MG63 (cell line): ENCODE results near the gene S100A1. TPM values are rescaled to one million over a fixed set of nuclear protein-coding genes. Genes with fewer than 3 reads are reported as not detected.

Experiments used
- DNase-seq: peaks from one replicate; pipeline ENCODE4 v3.0.0-alpha.2; 2020
- H3K27me3 ChIP-seq: fragments of 250-450 bp; sonication (Bioruptor Pico); 2 replicates; pipeline ENCODE4 v1.5.1; 2020; ENCODE audit warnings: mild to moderate bottlenecking, moderate library complexity
- H3K36me3 ChIP-seq: fragments of 250-450 bp; sonication (Bioruptor Pico); 2 replicates; pipeline ENCODE4 v1.5.1; 2020; ENCODE audit warnings: mild to moderate bottlenecking, moderate library complexity
- H3K4me3 ChIP-seq: fragments of 250-450 bp; sonication (Bioruptor Pico); 2 replicates; pipeline ENCODE4 v1.5.1; 2020; ENCODE audit warnings: mild to moderate bottlenecking, moderate library complexity
- H3K9me3 ChIP-seq: fragments of 250-450 bp; sonication (Bioruptor Pico); 2 replicates; pipeline ENCODE4 v1.5.1; 2020; ENCODE audit warnings: mild to moderate bottlenecking, moderate library complexity
- total RNA-seq: library from RNA; depleted of rRNA; stranded (reverse); fragments of >200 nt; shearing (Covaris generic); gene quantifications from 2 replicates; pipeline ENCODE4 v1.2.3, GENCODE V29; 2014; ENCODE audit warnings: low replicate concordance

S100A1 gene
- total RNA-seq, 1 experiment from 2014 or later: 0.99 TPM

DNA sequence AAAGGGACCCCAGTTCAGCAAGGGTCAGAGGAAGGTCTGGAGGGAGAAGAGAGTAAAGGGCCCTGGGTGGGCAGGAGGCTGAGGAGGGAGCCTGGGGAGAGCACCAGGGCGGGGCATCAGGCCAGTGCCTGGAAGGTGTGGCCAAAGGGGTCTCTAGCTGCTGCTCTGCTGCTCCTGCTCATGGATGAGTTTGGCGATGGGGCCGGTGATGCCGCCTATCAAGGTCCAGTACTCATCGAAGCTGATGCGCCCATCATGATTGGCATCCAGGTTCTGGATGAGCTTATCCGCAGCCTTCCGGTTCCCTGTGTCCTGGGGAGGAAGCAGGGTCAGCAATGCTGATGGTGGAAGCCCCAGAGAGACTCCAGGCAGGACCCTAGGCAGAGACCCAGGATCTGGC is 20.9 kb upstream of the S100A1 start:
- Histone ChIP-seq H3K36me3 (peaks cover 51% of the 10 kb centered on the region), H3K27me3 (no peaks in the 10 kb centered on the region), H3K4me3 (no peak overlapping the region), H3K9me3 (no peaks in the 10 kb centered on the region)
- DNase-seq: no peak

DNA sequence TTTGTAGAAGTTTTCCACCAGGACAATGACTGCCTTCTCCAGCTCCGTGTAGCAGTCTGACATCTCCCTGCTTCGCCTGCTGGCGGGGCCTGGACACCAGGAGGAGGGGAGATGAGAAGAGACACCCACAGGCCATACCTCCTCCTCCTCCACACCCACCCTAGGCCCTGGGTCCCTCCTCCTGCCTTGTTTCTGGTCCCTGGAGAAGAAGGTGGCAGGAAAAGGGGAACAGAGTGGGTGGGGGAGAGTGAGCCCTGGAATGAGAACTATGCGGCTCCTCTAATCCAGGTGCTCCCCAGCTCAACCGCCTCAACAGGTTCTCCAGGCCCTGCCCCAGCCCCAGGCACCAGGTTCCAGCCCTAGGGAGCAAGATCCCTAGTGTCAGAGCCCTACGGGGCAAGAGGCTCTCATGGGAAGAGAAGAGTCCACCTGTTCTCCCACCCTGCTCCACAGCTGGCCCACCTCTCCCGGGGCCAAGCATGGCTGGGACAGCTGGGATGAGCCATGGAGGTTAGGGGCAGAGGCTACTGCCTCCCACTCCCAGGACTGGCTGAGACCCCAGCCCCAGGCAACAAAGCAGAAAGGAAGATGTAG is 20.0 kb upstream of the S100A1 start:
- Histone ChIP-seq H3K4me3 (peak overlapping the region; percentile 34), H3K9me3 (no peaks in the 10 kb centered on the region), H3K36me3 (peaks cover 51% of the 10 kb centered on the region), H3K27me3 (no peaks in the 10 kb centered on the region)
- no peak for DNase-seq

DNA sequence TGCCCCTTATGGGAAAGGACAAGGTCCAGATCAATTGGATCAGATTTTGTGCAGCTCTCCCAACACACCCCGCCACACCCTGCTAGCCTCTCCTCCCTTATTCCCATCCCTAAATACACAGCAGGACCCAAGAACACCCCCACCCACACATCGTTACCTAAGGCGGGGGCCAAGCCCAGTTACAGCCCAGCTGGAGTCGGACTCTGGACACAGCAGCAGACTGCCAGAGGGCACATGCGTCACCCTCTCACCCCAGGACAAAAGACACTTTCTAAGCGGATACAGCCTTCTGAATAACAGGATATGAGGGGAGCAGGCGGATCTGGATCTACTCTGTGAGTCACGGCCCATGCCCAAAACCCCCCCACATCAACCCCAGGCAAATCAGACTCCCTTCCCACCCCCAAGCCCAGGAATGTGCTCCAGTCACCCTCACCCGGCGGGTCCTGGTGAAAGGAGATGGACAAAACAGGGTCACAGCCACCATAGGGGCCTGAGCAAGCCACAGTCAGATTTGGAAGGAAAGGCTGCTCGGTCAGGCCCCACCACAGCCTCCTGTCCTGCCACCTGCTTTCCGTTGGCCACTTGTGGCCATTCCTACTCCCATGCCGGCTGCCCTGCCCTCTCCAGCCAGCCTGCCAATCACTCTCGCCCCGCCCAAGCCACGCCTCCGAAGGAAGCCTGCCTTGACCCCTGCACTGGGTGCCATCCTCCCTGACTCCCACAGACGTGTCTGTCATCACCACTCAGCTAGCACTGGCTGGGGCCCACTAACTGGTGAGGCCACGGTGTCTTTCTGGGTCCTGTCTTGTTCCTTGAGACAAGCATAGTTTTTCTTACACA is 19.3 kb upstream of the S100A1 start:
- peak overlapping the region; percentile 34 for H3K4me3 ChIP-seq
- peak; percentile 87 for DNase-seq
- H3K27me3 ChIP-seq: no peaks in the 10 kb centered on the region
- H3K9me3 ChIP-seq: no peaks in the 10 kb centered on the region
- H3K36me3 ChIP-seq: peaks cover 51% of the 10 kb centered on the region

DNA sequence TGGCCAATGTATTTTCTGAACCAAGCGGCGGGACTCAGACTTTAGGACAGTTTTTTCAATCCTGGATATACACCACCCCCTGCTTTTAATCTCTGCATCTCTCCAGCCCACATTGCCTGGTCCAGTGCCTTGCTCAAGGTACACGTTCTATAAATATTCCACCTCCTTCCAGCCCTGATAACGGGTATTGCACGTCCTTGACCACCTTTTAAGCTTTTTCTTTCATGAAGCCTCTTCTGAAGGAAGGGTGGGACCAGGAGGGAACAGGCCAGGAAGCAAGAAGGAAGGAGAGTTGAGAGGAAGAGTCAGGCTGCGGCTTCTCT is 18.7 kb upstream of the S100A1 start:
- Histone ChIP-seq H3K4me3 (no peak overlapping the region; the same call in 1 of the 2 replicates), H3K9me3 (no peaks in the 10 kb centered on the region), H3K36me3 (peaks cover 51% of the 10 kb centered on the region), H3K27me3 (no peaks in the 10 kb centered on the region)
- DNase-seq: no peak

DNA sequence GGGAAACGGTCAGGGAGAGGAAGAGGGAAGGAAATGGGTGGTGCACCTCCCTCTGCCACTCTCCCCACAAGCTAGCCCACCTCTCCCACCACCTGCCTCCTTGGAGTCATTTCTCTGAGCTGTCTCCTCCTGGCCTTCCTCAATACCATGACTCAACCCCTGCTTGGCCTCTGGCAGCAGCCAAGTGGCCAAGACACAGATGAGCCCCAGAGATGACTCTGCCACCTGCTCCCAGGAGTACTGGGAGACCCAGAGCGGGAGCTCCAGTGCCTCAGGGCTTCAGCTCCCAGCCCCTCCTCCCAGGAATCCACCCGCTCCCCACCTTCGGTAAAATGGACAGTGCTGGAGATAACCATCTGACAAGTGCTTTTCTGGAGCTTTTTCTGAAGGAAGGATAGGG is 17.9 kb upstream of the S100A1 start:
- H3K4me3 ChIP-seq: peak overlapping the region; percentile 25

DNA sequence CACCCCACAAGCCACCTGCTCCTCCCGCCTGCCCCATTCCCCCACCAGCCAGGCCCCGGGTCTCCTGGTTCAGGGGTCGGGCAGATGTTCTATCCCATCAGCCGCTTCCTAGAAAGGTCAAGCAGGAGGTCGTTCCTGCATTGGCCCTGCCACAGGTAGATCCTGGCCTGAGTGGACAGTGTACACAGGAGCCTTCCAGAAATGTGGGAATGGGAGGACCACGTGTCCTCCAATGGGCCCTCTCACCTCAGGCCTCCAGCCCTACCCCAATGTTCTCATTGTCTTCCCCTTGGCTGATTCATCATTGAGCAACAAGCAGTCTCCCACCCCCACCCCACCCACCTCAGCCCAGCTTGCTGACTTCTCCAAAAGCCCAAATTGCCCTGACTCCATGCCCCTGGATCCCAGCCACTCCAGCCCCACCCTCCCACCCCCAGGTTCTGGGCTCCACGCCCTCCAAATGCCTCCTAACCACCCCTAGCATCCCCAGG is 17.4 kb upstream of the S100A1 start:
- H3K9me3 ChIP-seq: no peaks in the 10 kb centered on the region
- DNase-seq: peak; percentile 80
- no peaks in the 10 kb centered on the region for H3K27me3 ChIP-seq
- peak overlapping the region; percentile 63 for H3K4me3 ChIP-seq
- H3K36me3 ChIP-seq: peaks cover 38% of the 10 kb centered on the region

More for the DNA sequence above, 17.9 kb upstream of the S100A1 start:
- peaks cover 43% of the 10 kb centered on the region for H3K36me3 ChIP-seq
- H3K27me3 ChIP-seq: no peaks in the 10 kb centered on the region
- peak; percentile 82 for DNase-seq
- no peaks in the 10 kb centered on the region for H3K9me3 ChIP-seq

DNA sequence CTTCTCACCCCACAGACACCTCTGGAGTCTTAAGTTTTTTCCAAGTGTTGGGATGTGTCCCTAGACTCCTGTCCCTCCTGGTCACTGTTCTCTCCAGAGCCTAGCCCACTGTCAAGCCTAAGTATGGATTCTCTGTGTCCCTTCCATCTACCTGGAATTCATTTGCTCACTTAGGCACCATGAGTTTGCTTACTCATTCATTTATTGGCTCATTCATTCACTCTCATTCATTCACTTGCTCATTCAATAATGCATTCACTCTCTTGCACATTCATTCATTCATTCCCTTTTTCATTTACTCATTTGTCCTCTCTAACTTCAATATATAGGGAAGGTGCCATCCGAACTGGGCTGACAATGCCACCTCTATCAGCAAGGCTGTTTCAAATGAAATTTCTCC is 16.9 kb upstream of the S100A1 start:
- no peaks in the 10 kb centered on the region for H3K9me3 ChIP-seq
- H3K4me3 ChIP-seq: peak overlapping the region; percentile 63
- no peaks in the 10 kb centered on the region for H3K27me3 ChIP-seq
- no peak for DNase-seq
- peaks cover 36% of the 10 kb centered on the region for H3K36me3 ChIP-seq

DNA sequence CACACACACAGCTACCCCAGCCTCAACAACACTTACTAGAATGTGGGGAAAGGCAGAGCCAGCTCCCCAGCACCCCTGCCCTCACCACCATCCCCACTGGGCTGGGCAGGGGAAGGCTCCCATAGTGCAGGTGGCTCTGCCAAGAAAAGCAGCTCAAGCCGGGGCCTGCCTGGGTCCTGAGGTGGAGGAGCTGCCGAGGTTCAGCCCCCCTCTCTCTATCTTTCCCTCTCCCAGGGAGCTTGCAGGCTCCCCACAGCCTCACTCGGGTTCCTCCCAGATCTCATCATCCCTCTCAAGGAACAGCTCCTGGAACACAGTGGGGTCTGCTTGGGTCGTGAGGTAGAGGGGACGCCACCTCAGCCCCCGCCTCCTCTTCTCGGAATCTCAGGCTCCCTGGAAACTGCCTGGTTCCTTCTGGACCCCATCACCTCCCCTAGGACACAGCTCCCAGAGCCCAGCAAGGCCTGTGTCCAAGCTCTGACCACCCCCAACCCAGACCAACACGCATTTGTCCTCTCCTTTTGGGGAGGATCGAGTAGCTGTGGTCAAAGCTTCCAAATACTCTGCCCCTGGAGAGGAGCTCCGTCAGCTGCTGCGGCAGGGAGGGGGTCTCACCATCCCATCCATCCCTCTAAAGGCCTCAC is 16.0 kb upstream of the S100A1 start:
- DNase-seq: no peak
- Histone ChIP-seq H3K36me3 (peaks cover 31% of the 10 kb centered on the region), H3K27me3 (no peaks in the 10 kb centered on the region), H3K4me3 (peak overlapping the region; percentile 63), H3K9me3 (no peaks in the 10 kb centered on the region)

DNA sequence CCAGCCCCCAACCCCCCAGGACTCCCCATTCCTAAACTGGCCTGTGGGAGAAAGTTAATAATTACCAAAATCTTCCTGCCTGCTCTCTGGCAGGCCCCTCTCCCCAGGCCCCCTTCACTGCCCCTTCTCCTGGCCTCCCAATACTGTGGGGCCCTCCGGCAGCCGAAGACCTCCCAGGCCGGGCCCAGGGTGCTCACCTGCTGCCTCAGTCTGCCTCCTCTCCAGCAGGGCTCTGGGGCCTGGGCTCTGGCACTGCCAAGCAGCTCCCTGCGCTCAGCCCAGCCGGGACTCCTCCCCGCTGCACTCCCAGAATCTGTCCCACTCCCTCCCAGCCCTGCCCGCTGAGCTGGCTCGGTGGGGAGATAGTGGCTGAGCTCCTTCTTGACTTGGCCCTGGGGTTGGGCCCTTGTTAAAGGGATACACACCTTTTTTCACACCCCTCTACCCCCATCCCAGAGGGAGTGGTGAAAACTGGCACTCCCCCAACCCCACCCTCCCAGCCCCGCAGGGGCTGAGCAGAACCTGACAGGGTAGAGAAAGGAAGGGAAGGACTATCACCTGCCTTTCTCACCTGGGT is 15.4 kb upstream of the S100A1 start, which contains the start of gene S100A16:
Gene S100A16 (minus strand): TSS at position 383 of the 577 bp plus-strand sequence. CDS start 4,986 bp downstream, outside the sequence.
- Histone ChIP-seq H3K9me3 (no peaks in the 10 kb centered on the region), H3K36me3 (peaks cover 27% of the 10 kb centered on the region)
- DNase-seq: peak; percentile 89

DNA sequence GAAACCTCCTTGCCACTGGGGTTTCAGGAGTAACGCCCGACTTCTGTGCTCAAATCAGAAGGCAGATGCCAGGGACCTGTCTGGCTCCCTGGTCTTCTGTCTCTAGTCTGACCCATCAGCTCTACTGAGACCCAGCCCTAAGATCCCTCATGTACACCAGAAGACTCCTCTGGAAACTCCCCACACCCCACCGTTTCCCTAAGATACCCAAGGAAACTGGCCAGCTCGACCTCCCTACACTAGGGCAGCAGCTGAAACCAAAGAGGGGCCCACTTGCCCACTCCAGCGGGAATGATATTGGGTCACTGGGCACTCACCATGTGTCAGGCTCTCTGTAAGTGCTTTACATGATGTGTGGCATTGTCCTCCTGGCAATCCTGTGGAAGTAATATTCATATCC is 14.8 kb upstream of the S100A1 start:
- H3K4me3 ChIP-seq: peak overlapping the region; percentile 63; the same call in 1 of the 2 replicates
- H3K9me3 ChIP-seq: no peaks in the 10 kb centered on the region
- H3K36me3 ChIP-seq: peaks cover 24% of the 10 kb centered on the region
- H3K27me3 ChIP-seq: no peaks in the 10 kb centered on the region
- DNase-seq: no peak

More for the DNA sequence above, 15.4 kb upstream of the S100A1 start, which contains the start of gene S100A16:
- H3K27me3 ChIP-seq: no peaks in the 10 kb centered on the region
- H3K4me3 ChIP-seq: peak within 1 kb of the TSS; percentile 63

DNA sequence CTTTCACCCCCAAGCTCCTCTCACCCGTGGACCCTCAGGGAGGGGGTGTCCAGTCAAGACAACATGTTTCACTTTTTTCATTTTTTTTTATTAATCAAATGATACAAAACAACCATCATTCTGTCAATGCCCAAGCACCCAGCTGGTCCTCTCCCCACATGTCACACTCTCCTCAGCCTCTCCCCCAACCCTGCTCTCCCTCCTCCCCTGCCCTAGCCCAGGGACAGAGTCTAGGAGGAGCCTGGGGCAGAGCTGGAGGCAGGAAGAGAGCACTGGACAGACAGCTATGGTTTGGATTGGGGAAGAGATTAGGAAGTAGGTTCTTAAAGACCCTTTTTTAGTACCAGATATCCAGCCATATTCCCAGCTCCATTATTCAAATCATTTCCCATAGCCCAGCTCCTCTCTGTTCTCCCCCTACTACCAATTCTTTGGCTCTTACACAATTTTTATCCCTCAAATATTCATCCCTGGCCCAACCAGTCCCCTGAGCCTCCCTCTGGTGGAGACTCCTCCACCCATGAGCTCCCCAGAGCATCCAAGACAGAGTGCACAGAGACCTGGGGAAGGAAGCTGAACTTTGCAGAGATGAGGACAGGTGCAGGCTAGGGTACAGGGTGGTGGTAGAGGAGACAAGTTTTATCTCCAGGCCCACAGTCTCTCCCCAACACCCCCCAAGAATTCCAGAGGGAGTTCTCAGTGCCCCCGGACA is 13.9 kb upstream of the S100A1 start:
- Histone ChIP-seq H3K9me3 (no peaks in the 10 kb centered on the region), H3K27me3 (no peaks in the 10 kb centered on the region), H3K36me3 (peaks cover 27% of the 10 kb centered on the region), H3K4me3 (no peak overlapping the region)
- no peak for DNase-seq

DNA sequence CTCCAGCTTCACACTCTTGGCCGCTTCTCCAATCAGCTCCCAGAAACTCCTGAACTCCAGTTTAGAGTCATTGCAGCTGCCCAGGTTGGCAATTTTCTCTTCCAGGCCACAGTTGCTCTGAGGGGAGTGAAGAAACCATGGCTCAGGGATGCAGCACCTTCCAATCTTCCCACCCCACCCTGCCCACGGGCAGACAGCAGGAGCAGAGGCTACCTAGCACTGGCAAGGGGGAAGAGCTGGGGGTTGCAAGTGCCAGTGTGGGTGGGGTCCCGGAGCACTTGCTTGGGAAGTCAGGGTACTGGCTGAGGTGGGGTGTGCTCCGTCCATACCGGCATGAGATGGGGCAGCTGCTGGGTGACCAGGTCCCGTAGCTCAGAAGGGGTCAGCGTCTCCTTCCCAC is 13.3 kb upstream of the S100A1 start:
- DNase-seq: no peak
- Histone ChIP-seq H3K27me3 (no peaks in the 10 kb centered on the region), H3K36me3 (peaks cover 27% of the 10 kb centered on the region), H3K4me3 (no peak overlapping the region), H3K9me3 (no peaks in the 10 kb centered on the region)

DNA sequence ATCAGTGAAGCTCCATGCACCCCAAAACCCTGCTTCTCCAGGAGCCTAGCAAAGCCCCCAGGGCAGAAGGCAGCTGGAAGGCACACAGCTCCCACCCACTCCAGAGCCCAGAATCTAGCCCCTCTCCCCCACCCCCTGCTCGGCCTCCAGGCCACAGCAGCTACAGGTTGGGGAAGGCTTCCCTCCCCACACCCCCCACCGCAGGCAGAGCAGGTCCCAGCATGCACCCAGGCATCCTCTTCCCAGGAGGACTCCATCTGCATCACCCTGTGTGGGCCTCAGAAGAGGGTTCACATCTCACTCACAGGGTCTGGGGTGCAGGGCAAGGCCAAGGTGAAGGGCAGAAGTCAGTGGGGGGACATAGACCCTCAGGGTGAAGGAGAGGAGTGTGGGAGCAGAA is 12.8 kb upstream of the S100A1 start:
- Histone ChIP-seq H3K4me3 (no peak overlapping the region), H3K27me3 (no peaks in the 10 kb centered on the region)
- no peak for DNase-seq

DNA sequence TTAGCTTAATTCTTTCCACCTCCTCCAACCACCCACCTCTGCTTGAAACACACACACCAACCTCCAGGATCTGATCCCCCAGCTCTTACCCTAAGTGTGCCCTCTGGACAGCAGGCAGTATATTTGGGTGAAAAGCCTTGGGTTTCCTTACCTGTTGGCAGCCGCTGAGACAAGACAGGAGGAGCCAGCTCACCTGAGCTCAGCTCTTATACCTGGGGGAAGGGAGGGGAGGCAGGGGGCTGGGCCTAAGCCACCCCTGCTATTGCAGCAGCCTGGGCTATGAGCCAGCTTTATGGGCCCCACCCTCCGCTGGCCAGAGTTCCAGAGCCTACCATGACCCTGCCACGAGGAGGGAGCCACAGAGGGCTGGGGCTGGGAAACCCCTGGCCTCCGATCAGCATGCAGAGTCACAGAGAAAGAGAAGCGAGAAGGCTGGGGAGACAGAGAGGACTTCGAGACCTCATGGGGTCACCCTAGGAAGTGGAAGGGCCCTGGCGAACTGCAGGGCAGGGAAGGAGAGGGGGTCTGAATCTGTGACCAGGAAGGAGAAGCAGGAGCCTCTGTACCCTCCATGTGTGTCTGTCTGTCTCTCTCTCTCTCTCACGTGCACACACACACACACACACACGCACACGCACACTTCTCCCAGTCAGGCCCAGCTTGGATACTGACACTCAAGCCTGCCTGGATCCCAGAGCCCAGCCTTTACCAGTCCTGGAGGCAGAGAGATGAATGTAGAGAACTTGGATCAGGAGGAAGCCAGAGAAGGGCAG is 11.9 kb upstream of the S100A1 start, which contains the start of gene S100A14:
Gene S100A14 (minus strand): TSS at position 182 of the 773 bp plus-strand sequence. CDS start 467 bp downstream, outside the sequence.
- Histone ChIP-seq H3K4me3 (no peak within 1 kb of the TSS), H3K27me3 (no peaks in the 10 kb centered on the region), H3K36me3 (peaks cover 36% of the 10 kb centered on the region), H3K9me3 (no peaks in the 10 kb centered on the region)
- no peak for DNase-seq

More for the DNA sequence above, 12.8 kb upstream of the S100A1 start:
- Histone ChIP-seq H3K9me3 (no peaks in the 10 kb centered on the region), H3K36me3 (peaks cover 27% of the 10 kb centered on the region)

DNA sequence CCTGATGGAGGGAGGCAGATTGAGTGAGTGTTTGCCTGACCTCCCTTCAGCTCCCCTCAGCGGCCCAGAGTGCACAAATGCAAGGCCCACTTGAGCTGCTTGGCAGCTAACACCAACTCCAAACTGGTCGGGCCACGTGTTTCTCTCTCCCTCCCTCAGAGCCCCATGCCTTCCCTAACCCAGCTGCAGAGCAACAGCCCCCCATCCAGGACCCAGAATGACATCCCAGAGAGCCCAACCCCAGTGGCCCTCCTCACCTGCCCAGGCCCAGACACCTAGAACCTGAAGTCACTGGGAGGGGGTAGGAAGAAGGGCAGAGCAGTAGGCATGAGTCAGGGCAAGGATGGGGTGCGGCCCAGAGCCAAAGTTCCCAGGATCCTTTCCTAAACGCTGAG is 11.3 kb upstream of the S100A1 start:
- H3K9me3 ChIP-seq: no peaks in the 10 kb centered on the region
- no peak for DNase-seq
- H3K4me3 ChIP-seq: no peak overlapping the region
- H3K36me3 ChIP-seq: peaks cover 38% of the 10 kb centered on the region
- H3K27me3 ChIP-seq: no peaks in the 10 kb centered on the region
